GM21825 (cell line): ENCODE data around the gene IP6K3.
A peak's percentile ranks its signal among the peaks of the same experiment; 100 is the strongest.

Experiments used
- ATAC-seq: cut with Tn5 transposase; IDR thresholded peaks from one replicate; pipeline ENCODE4 v1.9.1; 2021; ENCODE audit warnings: mild to moderate bottlenecking, moderate library complexity; ENCODE audit not compliant: unreplicated experiment

Gene IP6K3, protein sequence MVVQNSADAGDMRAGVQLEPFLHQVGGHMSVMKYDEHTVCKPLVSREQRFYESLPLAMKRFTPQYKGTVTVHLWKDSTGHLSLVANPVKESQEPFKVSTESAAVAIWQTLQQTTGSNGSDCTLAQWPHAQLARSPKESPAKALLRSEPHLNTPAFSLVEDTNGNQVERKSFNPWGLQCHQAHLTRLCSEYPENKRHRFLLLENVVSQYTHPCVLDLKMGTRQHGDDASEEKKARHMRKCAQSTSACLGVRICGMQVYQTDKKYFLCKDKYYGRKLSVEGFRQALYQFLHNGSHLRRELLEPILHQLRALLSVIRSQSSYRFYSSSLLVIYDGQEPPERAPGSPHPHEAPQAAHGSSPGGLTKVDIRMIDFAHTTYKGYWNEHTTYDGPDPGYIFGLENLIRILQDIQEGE

GRCh38 chr6:33746651-33747100, at the start of gene IP6K3:
TSS of gene IP6K3 (minus strand) at chr6:33746905. CDS start at chr6:33735476, 11,429 bp downstream.
- ATAC-seq = no peak

GRCh38 chr6:33794910-33795623, 48.4 kb upstream of the IP6K3 start:
- no peak for ATAC-seq

DNA sequence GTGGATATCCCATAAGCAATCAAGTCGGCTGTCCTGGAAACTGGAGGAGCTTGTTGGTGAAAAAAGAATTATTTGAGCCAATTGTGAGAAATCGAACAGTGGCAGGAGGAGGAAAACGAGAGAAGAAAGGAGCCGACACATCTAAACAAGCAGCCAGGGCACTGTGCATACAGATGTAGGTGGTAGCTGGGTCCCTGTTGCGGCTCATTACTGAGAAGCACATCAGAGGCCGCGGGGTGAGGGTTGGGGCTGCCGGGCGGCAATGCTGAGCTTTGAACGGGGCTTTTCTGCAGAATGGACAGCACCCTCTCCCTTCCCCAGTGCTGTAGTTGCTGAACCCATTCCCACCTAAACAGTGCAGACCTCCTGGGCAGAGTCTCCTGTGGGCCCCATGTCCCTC, 46.3 kb upstream of the IP6K3 start:
- no peak for ATAC-seq

GRCh38 chr6:33791620-33792019, 44.9 kb upstream of the IP6K3 start:
- ATAC-seq = no peak

GRCh38 chr6:33790910-33791309, 44.2 kb upstream of the IP6K3 start:
- no peak for ATAC-seq

DNA sequence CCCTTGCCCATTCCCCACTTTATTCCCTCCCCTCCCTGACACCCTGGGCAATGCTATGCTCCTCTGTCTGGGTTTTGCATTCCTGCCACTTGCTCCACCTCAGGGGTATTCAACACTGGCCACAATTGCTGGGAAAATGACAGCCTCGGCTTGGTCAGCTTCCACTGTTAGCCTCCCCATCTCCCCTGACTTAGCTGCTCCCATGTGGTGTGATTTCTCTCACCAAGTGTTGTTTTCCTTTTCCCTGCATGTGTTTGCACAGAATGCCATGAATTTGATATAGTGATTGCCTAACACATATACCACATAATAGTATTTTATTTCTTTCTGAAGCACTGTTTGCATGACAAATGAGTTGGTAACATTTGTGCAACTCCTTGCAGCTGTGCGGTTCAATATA, 43.7 kb upstream of the IP6K3 start:
- ATAC-seq = no peak

DNA sequence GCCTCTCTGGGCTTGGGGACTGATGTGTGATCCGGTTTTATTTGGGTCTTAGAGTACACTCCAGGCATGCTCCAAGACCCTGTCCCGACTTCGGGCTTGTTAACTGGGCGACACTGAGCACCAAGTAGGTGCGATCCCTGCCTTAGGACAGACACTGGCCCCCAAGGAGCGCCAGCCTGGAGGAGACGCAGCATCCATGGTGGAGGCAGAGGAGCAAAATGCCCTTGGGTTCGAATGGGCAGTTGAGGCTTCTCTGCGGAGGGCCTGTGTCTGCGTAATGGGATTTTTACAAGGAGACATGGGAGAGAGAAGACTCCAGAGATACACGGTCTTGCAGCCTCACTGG, 42.8 kb upstream of the IP6K3 start:
- no peak for ATAC-seq

GRCh38 chr6:33788694-33789549, 42.2 kb upstream of the IP6K3 start, which contains the start of gene LEMD2:
TSS of gene LEMD2 (minus strand) at chr6:33789130. CDS start at chr6:33789116, 14 bp downstream.
- peak; percentile 82 for ATAC-seq

GRCh38 chr6:33787954-33788693, 41.4 kb upstream of the IP6K3 start:
- ATAC-seq = peak; percentile 57

DNA sequence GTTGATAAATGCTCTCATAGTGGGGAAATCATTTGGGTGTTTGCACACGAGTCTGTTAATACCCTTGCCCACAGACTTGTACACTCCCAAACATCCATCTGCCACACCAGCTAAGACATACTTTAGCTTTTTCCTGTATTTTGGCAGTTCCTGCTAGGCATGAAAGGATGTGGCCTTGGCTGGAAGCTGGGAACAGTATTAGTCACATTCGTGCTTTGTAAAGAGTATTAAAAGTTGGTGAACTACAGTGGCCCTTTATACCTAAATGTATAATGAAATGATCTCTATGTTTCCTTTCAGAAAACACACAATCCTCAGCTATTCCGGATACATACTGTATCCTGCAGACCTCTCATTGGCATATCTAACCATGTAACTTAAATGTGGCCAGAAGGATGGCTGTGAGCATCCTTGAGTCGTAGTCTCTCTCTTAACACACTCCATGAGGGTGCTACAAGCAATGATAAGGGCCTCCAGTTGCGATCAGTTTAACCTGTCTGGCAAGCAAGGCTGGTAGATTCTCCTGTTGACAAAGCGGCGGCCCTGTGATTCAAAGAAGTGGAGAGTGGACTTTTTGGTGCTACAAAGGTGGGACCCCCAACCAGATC, 40.7 kb upstream of the IP6K3 start:
- no peak for ATAC-seq

DNA sequence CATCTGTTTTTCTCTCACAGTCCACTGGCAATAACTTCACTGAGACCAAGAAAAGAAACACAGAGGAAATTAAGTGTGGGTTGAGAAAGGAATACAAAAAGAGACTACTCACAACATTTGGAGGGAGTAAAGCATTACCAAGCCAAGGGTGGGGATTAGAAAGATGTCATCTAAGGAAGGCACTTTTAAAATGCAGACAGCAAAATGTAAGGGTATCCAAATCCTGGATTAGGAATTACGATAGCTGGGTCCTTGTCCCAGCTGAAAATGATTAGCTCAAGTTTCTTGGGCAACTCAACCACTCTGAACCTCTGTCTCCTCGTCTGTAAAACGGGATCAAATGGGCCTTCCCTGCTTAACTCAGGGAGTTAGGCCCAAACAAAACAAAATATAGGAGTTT, 40.0 kb upstream of the IP6K3 start:
- ATAC-seq = no peak

DNA sequence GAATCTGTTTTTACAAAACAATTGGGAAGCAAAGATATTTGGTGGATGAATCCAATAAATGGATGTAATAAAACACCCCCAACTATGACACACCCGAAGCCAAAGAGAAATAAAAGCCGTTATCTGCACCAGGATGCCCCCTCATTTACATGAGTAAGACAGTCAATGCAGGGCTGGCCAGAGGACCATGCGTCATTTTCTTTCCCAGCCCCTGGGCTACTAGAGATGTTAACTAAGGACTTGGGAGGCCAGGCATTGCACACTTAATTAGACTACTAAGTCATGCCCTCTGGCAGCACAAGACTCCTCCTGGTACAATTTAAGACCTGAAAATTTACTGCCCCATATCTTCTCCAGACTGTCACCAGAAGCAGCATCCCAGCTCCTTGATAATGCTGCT, 39.1 kb upstream of the IP6K3 start:
- no peak for ATAC-seq

GRCh38 chr6:33784787-33785186, 38.1 kb upstream of the IP6K3 start:
- ATAC-seq = no peak

GRCh38 chr6:33783781-33784520, 37.2 kb upstream of the IP6K3 start:
- no peak for ATAC-seq

- ATAC-seq = no peak
These were observed 35.9 kb upstream of the IP6K3 start for GRCh38 chr6:33782561-33782960.

DNA sequence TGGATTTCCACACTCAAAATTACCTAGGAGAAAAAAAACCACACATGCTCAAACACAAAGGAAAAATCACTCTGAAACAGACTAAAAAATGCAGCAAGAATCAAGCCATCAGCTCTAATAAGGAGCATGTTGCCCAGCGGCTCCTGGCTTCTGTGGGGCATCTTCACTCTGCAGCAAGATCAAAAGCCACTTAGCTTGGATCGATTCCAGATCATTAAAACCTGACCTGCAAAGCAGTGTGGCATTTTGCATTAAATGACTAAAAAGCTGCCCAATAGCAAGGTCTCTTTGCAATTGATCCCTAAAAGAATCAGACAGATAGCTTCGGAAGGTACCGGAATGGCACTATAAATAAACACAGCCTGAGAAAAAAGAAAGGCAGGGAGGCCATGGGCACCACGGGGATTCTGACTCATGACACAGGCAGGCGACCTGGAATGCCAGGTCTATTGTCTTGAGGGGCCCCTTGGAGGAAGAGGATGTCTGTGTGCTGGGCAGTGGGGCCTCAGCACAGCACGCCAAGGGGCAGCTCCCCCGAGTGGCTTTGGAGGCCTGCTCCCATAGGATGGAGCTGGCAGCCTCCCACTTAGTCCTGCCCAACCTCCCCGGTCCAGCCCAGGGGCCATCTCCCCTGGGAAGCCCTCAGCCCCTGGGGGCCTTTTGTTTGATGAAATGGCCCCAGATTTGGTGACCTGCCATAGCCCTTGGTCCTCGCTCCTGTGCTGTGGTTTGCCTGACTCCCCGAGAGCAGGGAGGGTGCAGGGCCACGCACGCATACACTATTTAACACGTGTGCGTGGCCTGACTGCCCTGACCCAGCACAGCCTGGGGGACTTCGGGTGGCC, 34.6 kb upstream of the IP6K3 start:
- no peak for ATAC-seq

DNA sequence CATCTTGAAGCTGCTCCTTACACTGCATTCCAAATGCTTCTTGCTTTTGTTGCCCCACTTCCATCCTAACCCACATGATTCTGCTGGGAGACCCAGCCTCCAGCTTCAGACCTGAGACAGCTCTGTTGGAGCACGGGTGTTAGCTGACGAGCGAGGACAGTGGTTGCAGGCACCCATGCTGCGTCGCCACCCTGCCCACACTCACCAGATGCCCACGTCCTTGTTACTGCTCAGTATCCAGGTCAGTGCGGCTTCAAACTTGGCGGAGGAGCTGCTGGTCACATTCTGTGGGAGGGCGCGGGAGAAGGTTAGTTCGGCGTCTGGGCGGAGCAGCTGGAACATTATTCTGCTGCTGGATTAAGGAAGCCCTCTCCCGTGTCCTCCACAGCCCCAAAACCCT, 33.2 kb upstream of the IP6K3 start:
- no peak for ATAC-seq

DNA sequence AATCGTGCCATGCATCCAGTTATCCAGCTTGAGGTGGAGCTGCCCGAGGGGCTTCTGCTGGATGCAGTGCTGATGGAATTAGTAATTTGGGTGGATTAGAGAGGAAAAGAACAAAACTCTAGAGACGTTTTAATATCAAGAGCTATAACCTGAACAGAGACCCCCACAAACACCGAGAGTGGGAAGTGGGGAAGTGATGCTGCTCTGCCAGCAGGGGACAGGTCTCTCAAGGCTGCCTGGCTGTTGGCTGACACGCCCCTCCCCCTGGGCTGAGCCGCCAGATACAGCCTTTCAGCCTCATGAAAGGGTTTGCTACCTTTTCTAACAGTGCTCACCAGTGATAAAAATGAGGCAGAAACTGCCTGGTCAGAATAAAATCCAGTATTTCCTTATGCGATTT, 32.6 kb upstream of the IP6K3 start:
- no peak for ATAC-seq
